HG03520 (cell line): ENCODE results near the gene ICOS.
"Not testable (repeated sequence)": the region's sequence is repeated elsewhere in the genome, so short reads cannot be mapped to it uniquely, and the experiment has no call there.

Experiments used
- ATAC-seq: cut with Tn5 transposase; IDR thresholded peaks from one replicate; pipeline ENCODE4 v1.9.1; 2021; ENCODE audit warnings: mild to moderate bottlenecking, moderate library complexity; ENCODE audit not compliant: unreplicated experiment

The ICOS gene

GRCh38 chr2:203916756-203917155 is 19.8 kb upstream of the ICOS start:
- ATAC-seq: no peak

DNA sequence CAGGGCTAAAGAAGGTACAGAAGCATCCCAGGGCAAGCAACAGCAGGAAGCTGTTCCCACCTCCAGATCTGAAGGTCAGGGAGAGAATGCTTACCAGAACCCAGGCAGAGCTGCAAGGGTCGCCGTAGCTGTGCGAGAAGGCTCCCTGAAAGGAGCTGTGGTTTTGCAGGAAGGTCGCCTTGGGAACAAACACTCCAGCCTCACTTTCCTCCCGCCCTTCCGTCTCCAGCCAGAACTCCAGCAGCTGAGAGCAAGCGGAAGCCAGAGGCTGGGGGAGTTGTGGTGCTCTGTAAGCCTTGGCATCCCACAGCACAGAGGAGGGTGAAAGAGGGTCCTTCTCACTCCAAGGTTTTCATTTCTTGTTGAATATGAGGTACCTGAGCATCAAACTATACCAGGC is 18.3 kb upstream of the ICOS start:
- no peak for ATAC-seq

GRCh38 chr2:203918839-203919238 is 17.7 kb upstream of the ICOS start:
- no peak for ATAC-seq

GRCh38 chr2:203925512-203926158 is 10.9 kb upstream of the ICOS start:
- no peak for ATAC-seq

- ATAC-seq: no peak
Measured at GRCh38 chr2:203928849-203929248, 7.7 kb upstream of the ICOS start.

DNA sequence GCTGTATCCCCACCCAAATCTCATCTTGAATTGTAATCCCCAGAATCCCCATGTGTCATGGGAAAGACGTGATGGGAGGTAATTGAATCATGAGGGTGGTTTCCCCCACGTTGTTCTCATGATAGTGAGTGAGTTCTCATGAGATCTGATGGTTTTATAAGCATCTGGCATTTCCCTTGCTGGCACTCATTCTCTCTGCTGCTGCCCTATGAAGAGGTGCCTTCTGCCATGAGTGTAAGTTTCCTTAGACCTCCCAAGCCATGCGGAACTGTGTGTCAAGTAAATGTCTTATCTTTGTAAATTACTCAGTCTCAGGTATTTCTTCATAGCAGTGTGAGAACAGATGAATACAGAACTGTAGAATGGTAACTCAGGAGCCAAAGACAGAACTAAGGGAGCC is 5.3 kb upstream of the ICOS start:
- ATAC-seq: not testable (repeated sequence)

DNA sequence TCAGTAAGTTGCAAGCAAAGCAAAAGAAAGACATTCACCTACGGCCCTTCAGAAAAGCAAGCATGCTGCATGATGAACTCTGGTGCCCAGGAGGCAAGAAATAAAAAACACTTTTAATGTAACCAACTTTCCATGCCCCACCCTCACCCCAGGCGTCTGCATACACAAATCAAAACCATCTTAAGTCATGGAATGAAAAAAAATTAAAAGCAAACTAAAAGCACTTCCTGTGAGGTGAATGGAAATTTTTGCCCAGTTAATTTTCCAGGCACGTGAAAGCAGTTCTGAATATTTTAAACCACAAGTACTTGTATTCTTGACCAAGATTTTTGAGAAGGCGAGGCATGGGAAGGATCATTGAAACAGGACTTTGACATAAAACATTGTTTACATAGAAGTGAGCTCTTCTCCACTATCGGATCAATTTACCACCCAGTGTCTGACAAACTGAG is 2.5 kb upstream of the ICOS start:
- ATAC-seq: no peak

- ATAC-seq: no peak
Measured at GRCh38 chr2:203934711-203935438, 1.7 kb upstream of the ICOS start.

DNA sequence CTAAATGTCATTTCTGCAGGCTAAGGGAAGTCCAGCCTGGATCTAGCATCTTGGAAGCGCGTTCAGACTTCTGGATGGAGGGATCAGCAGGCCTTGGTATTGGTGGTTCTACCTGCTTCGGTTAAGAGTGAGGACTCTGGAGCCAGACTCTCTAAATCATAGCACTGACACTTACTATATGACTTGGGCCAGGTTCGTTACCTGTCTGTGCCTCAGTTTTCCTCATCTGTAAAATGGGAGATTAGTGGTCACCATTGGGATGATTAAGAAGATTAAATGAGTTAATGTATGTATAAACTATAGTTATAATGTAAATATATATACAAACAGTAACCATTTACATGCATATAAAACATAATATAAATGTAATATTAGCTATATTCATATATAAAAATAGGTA is 995 bp upstream of the ICOS start:
- ATAC-seq: no peak

- ATAC-seq: no peak
Measured at GRCh38 chr2:203936949-203937348, 386 bp downstream of the ICOS start.

DNA sequence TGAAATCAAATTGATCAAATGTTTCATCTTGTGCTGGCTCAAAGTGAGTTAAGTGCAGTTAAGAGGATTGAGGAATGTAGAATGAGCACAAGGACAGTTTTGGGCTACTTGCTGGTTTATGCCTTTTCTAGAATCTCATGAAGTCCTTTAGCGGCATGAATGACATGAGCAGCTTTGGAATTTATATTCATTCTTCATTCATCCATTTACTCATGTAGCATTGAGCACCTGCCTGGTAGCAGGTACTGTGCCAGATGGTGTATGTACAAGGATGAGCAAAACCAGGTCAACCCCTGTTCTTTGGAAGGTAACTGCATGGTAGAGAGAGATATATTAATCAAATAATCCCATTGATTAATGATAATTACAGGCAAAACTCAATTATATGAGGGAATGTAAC is 1.2 kb downstream of the ICOS start:
- ATAC-seq: no peak

DNA sequence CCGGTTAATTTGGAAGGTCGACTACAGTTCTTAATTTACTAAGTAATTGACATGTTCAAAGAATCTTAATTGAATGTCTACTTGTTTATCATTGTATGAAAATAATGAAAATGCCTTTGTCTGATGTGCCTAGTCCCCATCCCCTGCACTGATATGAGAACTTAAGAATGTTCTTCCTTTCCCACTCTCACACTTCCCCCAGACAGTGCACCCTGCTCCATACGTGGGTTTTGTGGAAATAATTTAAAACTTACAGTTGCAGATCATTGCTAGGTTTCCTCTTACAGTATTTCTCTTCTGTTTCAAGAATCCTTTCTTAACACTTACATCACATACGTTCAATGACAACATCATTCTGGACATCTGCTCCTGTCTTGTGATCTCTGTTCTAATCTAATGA is 3.5 kb downstream of the ICOS start:
- ATAC-seq: no peak

- ATAC-seq: not testable (repeated sequence)
Measured at GRCh38 chr2:203943493-203944382, 7.2 kb downstream of the ICOS start.

GRCh38 chr2:203948733-203949132 is 12.2 kb downstream of the ICOS start:
- ATAC-seq: no peak

DNA sequence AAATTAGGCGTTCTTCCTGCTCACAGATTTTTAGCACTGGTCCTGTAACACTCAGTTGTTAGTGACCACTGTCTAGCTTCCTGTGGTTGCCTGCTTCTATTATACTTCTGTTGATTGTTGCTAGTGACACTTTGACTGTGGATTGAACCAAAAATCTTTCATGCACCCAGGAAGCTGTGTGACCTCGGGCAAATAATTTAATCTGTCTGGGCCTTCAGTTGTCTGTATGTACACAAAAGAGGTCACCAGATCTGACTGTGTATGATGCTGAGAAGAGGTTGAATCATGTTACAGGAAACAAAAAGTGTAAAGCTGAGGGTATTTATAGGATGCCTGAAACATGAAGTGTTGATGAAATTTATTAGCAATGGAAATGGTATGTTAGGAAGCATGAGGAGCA is 12.7 kb downstream of the ICOS start:
- no peak for ATAC-seq

GRCh38 chr2:203951366-203951902 is 14.9 kb downstream of the ICOS start:
- no peak for ATAC-seq

GRCh38 chr2:203959265-203959664 is 22.7 kb downstream of the ICOS start:
- no peak for ATAC-seq

DNA sequence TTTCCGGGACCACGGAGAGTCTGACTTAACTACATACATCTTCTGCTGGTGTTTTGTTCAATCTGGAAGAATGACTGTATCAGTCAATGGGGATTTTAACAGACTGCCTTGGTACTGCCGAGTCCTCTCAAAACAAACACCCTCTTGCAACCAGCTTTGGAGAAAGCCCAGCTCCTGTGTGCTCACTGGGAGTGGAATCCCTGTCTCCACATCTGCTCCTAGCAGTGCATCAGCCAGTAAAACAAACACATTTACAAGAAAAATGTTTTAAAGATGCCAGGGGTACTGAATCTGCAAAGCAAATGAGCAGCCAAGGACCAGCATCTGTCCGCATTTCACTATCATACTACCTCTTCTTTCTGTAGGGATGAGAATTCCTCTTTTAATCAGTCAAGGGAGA is 23.1 kb downstream of the ICOS start:
- no peak for ATAC-seq

GRCh38 chr2:203960811-203961210 is 24.2 kb downstream of the ICOS start:
- no peak for ATAC-seq

GRCh38 chr2:203965190-203965589 is 28.6 kb downstream of the ICOS start:
- not testable (repeated sequence) for ATAC-seq

DNA sequence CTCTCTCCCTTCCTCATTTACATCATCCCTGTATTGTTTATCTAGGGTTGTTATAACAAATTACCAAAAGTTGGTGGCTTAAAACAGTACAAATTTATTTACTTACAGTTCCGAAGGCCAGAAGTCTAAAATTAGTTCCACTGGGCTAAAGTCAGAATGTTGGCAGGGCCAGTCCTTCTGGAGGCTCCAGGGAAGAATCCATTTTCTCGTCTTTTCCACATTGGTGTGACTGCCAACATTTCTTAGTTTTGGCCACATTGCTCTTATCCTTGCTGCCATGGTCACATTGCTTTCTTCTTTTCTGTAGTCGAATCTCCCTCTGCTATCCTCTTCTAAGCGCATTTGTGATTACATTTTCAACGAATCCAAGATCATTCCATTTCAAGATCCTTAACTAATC is 34.7 kb downstream of the ICOS start:
- ATAC-seq: no peak
